HG02840 (cell line): ENCODE data around the gene KIF18A.
"Not testable (repeated sequence)": the region's sequence is repeated elsewhere in the genome, so short reads cannot be mapped to it uniquely, and the experiment has no call there.

Experiments used
- ATAC-seq: cut with Tn5 transposase; IDR thresholded peaks from one replicate; pipeline ENCODE4 v1.9.1; 2021; ENCODE audit warnings: mild to moderate bottlenecking, moderate library complexity, moderate number of reproducible peaks; ENCODE audit not compliant: unreplicated experiment, low FRiP score

KIF18A gene

DNA sequence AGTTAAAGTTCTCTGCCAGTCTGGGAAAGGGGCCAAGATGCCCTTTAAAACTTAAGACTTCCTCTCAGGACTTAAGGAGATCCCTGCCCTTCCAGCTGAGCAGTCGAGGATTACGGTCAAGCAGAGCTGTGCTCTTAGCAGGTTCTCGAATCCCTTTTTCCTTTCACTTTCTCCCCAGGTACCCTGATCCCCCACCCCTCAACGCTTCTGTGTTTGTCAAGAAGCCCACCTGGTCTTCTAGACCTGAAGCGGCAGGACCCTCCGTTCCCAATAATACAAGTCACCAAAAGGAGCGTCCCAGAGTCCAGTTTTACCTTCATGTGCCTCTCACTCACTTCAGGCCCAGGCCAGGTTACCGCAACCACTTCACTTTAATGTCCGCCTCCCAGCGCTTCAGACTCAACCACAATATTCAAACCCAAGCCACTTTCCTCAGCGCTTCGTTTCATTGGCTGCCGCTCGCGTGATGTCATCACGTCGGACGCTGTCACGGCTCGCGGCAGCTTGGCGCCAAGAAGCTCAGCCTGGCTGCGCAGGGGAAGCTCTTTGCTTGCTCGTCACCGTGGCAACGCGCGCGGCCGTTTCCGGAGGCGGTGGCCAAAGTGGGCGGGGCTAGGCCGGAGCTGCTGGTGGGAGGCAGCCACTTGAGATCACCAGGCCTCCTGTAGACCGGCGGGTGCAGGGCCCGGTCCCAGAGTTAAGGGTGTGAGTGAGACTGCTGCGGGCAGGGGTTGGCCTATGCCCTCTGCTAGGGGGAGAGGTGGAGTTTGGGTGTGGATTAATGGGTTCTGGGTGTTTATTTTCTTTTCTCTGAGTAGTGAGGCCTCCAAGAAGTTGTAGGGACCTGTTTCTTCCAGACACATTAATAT is at the start of gene KIF18A, which contains the start of gene METTL15:
Gene KIF18A, minus strand, starts transcription at position 407 of the 869 bp plus-strand sequence. CDS start 10,209 bp downstream, outside the sequence.
Gene METTL15, plus strand, starts transcription at position 639 of the 869 bp plus-strand sequence. CDS start 4,947 bp downstream, outside the sequence.
- ATAC-seq, result peak; percentile 96

DNA sequence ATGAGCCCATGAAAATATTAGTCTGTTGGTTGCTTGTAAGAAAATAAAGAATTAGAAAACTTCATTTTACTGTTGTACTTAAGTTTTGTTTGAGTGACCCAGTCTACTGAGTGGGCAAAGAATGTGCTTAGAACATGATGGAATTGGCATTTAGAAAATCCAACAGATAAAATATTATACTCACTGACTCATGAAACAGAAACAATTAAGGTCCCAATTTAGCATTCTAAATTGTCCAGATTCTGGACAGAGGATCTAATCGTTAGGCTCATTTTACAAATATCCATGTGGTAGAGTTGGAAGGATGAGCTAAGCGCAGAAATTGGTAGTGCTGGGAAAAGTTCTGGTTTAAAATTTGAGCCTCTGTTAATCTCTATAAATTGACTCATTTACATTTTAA is 45.6 kb upstream of the KIF18A start:
- no peak for ATAC-seq

DNA sequence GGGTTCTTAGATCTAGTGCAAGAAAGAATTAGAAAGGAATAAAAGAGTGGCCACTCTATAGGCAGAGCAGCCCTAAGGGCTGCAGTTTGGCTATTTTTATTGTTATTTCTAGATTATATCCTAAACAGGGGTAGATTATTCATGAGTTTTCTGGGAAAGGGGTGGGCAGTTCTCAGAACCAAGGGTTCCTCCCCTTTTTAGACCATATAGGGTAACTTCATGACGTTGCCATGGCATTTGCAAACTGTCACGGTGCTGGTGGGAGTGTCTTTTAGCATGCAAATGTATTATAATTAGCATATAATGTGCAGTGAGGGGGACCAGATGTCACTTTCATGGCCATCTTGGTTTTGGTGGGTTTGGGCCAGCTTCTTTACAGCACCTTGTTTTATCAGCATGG is 44.8 kb upstream of the KIF18A start:
- ATAC-seq, result no peak

DNA sequence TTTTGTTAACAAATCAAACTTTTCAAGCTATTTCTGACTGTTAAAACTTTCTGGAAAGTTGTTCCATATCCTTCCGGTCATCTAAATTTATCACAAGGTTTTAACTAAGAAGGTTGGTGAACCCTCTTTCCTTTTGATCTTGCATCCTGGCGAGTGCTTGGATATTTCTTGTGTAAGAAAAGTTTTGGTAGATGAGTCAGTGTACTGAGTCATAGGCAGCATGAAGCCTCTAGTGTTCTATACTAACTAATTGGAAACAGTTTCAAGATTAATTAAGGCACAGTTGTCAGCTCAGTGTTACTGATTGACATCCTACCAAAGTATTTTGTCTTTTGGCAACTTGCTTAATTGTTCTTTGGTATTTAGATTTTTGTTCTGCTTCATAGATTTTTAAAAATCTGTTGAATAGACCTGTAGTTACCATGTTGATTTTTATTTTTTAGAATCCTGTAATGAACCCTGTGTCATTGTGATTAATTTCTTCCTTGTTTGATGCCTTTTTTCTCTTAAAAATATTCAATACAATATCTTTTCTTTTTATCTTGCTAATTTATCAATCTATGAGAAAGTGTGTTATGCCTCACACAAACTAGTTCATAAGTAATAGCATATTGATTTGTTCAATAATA is 38.3 kb upstream of the KIF18A start:
- ATAC-seq, result no peak

DNA sequence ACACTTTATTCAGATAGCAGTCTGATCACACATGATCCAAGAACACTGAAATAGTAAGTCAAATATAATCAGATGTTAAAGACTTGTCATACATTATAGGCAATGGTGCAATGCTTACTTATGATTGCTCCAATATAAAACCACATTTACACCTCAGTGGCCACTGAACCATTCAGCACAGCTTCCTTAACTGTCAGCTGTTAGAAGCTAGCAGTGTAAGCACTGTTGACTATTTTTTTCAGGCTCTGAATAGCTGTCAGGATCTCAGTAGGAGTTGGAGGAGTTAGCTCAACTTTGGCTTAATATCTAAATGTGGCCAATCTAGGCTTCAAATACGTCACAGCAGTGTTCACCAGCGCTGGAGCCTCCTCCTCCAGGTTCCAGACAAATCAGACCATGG is 36.9 kb upstream of the KIF18A start:
- no peak for ATAC-seq

DNA sequence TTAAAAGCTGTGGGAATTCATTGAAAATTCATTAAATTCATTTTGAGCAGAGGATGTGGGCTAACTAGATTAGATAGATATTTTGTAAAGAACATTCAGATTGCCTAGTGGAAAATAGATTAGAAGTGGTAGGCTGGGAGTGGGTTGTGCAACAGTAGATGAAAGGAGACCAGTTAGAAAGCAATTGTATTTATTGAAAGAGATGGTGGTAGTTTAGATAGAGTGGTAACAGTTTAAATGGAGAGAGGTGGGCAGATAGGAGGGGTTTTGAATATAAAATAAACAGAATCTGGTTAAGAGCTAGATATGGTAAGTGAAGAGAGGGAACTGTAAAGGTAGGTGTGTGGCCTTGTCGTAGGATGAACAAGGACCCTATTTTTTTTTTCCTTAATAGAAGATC is 34.8 kb upstream of the KIF18A start:
- ATAC-seq, result no peak

DNA sequence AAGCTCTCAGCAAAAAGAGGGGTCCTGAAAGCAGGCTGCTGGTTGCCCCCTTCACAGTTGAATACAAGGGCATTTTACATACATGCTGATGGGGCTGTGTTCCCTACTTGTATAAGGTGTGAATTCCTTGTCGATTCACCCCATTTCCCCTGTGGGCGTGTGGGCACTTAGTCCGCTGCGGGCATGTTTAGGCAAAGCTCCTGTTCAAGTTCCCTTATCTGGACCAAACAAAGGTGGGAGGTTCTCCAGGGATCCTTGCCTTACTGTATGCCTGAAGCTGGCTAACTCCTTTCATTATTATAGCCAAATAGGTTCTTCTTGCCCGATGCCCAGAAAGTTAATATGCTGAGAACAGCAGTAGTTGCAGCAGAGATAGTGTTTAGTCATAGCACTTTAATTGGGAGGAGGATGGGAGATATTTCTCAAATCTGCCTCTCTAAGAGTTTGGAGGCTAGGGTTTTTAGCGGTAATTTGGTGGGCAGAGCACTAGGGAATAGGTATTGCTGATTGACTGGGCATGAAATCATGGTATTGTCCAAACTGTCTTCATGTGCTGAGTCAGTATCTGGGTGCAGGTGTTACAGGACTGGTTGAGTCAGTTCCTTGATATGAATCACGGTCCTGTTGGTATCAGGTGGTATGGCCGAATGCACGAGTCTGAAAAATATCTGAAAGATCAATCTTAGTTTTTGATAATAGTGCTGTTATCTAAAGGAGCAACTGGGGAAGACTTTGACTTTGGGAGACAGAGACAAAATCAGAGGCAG is 32.9 kb upstream of the KIF18A start:
- ATAC-seq, result no peak

DNA sequence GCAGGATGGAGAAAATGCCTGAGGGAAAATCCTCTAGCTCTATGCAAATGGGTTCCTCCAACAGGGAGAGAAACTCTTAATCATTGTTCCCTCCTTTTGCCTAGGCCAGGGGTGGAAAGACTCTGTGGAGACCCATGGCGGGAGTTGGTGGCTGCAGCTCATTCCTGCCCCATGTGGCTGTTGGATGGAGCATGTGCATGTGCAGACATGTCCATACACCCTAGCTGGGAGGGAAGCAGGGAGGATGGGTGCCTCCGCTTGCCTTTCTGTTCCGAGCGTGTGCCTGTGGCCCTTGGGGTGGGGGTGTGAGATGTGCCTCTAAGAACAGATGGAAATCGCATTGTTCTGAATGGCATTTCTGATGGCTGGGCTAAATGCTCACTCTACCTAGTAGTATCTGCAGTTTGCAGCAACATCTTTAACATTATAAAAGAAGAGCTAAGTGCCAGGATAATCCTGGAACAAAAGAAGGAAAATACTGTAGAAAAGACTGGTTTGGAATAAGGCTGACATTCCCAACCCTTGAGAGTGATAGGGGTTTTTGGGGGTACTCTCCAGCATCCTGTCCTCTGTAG is 32.0 kb upstream of the KIF18A start:
- no peak for ATAC-seq

DNA sequence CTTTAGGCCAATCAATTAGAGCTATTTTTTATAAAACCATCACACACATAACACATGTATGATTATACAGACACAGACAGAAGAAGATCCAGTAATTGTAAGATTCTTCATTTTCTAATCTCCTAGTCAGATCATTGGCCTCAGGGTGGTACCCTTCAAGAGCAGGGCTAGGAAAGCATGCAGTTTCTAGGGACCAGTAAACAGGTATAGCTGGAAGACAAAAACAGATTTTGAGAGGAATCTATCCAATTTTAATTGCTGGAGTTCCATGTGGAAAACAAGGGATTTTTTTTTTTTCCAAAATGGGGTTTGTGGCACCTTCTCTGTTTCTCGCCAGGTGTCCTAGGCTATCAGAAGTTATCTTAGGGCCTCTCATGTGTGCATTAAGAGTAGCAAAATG is 29.9 kb upstream of the KIF18A start:
- ATAC-seq, result no peak

DNA sequence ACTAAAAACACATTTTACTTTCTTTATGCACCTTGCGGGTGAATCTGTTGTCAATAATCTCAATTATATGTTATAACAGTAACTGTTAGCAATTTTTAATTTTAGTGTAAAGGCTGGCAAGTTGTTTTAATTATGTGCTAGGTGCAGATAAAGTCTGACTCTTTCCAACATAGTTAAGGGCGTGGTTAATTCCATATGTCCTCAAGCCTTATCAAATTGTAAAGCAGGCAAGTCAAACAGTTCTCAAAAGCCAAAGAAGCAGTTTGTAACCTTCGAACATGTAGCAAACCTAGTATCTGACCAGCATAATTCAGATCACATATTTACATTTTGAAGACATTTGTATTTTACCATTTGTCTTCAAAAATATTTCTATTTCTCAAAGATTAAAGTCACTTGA is 29.4 kb upstream of the KIF18A start:
- ATAC-seq, result no peak

DNA sequence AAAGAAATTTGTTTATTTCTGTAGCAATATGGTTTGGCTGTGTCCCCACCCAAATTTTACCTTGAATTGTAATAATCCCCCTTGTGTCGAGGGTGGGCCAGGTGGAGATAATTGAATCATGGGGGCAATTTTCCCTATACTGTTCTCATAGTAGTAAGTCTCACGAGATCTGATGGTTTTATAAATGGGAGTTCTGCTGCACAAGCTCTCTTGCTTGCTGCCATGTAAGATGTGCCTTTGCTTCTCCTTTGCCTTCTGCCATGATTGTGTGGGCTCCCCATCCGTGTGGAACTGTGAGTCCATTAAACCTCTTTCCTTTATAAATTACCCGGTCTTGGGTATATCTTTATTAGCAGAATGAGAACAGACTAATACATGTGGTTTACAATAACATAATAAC is 28.2 kb upstream of the KIF18A start:
- not testable (repeated sequence) for ATAC-seq

DNA sequence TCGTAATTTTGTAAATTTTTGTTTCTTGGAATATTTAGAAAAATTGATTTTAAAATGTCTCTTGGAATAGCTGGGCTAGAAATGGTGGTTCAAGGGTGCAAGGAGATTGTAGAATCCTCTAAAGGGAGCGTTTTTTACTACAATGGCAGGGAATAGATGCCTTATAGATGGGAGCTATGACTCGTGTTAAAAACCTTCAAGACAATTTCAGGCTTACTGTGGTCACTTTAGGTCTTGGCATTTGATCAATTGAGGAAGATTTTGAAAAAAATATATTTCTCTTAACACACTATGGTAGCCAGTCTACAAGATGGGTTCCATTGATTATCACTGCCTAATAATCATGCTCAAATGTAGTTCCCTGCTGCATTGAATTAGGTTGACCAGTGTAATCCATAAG is 25.2 kb upstream of the KIF18A start:
- no peak for ATAC-seq

DNA sequence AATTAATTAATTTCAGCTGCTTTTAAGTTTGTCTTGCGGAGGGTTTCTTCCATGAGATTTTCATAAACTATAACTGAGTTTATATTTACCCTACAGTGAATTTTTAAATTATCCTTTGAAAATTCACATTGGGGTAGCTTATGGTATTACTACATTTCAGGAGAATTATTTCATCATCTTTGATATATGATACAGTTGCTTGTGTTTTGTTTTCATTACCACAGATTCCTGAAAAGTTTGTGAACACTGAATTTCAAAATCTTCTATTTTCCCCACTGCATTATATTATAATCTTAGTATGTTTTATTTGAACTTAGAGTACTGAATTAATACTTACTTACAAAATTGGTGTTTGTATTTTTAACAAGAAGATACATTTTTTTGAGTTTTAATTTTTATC is 24.6 kb upstream of the KIF18A start:
- no peak for ATAC-seq

DNA sequence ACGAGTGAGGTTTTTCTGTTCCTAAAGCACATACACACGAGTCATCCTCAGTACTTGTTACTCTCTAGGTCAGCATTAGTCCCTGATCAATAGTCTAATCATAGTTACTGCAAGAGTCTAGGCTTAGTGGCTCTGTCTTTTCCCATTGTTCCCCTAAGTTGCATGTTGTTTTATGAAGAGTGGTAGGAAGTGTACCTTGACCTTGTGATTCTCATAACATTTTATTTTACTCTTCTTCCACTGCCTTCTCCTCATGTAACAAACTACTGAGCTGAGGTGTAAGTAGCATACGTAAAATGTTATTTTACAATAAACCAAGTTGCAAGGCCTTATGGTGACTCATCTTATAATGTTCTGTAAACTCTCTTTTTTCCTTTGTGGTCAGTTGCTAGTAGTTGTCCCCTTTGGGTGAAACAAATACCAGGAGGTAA is 15.2 kb upstream of the KIF18A start:
- no peak for ATAC-seq

DNA sequence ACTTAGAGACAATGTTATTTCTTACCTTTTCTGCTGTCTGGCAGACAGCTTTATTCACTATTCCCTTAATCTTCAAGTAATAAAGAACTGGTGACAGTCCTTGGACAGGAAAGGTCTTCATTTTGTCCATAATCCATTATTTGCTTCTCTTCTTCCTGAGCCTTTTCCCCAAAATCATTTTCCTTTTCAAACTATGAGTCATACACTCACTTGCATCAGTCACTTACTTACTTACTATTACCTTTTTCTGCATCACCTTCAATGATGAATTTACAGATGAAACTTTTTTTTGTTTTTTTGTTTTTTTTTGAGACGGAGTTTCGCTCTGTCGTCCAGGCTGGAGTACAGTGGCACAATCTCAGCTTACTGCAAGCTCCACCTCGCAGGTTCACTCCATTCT is 9.8 kb upstream of the KIF18A start:
- no peak for ATAC-seq

DNA sequence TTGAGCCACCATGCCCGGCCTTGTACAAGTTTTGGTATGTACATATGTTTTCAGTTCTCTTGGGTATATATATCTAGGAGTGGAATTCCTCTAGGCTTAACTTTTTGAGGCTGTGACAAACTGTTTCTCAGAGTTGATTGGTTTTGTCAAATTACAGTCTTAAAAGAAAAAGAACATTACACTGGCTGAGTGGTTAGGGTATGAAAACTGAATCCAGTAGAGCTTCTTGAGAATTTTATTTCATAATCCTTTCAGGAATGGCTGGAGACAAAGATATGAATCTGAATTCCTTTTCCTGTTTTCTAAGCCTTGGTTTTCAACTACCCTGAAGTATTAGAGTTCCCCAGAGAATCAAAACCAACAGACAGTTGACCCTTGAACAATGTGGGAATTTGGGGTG is 6.8 kb upstream of the KIF18A start:
- ATAC-seq, result no peak

DNA sequence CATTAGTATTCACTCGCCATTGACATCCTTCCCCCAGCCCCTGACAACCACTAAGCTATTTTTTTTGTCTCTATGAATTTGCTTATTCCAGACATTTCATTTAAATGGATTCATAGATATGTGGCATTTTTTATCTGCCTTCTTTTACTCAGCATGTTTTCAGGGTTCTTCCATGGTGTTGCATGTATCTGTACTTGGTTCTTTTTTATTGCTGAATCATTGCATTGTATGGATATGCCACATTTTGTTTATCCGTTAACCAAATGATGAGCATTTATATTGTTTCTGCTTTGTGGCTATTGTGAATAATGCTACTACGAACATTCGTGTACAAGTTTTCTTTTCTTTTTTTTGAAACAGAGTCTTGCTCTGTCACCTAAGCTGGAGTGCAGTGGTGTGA is 6.2 kb upstream of the KIF18A start:
- no peak for ATAC-seq

DNA sequence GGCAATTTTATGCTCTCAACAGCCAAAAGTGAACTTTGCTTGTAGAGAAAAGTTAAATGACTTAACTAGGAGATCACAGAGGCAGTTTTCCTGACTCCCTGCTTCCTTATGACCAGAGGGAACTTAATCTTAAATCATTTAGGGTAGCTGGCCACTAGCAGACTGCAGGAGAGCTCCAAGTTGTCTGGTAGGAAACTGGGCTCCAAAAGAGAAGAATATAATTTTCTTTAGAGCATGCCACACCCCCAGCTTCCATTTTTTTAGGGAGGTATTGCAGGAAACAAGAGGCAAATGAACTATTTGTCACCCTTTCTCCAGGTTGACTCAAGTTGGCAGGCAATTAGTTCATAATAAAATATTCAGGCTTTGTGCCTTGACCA is 2.9 kb upstream of the KIF18A start:
- ATAC-seq, result no peak

DNA sequence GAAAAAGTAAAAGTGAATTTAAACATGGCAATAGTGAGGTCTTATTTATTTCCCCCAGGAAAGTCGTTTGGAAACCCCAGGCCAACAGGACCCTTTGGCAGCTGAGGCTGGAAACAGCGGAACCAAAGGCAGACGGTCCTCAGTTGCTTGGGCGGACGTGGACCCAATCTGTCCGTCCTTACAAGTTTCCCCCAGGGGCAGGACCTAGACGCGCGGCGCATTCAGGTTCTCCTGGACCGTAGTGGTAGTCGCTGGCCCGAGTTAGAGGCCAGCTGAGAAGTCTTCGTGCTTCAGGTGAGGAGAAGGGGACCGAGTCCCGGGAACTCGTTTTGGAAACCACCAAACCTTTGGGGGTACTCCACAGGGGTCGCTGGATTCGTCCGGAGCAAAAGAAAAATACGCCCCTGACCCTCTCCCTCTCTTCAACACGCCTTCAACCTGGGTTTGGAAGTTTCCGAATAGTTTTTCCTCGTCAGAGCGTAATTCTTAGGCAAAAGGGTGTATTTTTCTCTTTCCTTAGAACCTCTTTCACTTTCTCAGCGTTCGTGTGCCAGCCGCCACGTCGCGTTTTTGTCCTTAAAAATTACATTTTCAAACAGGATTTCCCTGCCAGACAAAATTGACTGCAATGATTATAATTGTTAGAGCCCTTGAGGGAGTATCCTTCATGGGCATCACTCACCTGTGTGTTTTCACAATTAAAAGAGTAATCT is 2.3 kb upstream of the KIF18A start:
- ATAC-seq, result peak; percentile 38

DNA sequence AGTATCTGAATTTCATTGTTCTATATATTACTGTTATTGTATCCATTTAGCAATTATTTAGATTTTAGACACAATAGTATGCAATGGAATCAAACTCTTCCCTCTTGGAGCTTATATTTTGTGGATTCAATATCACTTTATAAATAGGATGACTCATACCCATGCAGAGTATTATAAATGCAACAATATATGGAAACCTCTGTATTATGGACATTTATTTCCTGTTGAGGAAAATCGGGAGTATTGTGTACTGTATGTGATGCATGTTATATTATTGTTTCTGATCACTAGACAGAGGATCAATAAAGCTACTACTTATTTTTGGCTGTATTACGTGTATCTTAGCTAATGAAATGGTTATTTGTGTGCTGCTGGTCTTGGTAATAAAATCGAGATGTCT is 1.0 kb upstream of the KIF18A start:
- no peak for ATAC-seq
